SK-N-SH treated with all-trans-retinoic acid at 6 μM for 48 hours (cell line): ENCODE measurements around the gene RGPD4.

Experiments used
- ATAC-seq: fragments of 200-7000 bp; cut with Tn5 transposase; 3 replicates; pipeline ENCODE4 v1.9.1; 2020; ENCODE audit warnings: mild to moderate bottlenecking, moderate library complexity
- ARNTL ChIP-seq: fragments of 450-650 bp; formaldehyde crosslinking; IDR thresholded peaks from 2 replicates; pipeline ENCODE4 v1.5.0; 2020; ENCODE audit warnings: low read depth, mild to moderate bottlenecking, moderate library complexity, borderline replicate concordance
- BACH2 ChIP-seq: fragments of 250-450 bp; sonication (Bioruptor Pico); IDR thresholded peaks from 2 replicates; pipeline ENCODE4 v1.9.0; 2021; ENCODE audit warnings: mild to moderate bottlenecking, borderline replicate concordance
- CSDC2 ChIP-seq: fragments of 250-450 bp; sonication (Bioruptor Pico); IDR thresholded peaks from 2 replicates; pipeline ENCODE4 v1.5.0; 2020; ENCODE audit warnings: mild to moderate bottlenecking, moderate library complexity
- GLIS3 ChIP-seq: fragments of 250-450 bp; sonication (Bioruptor Pico); IDR thresholded peaks from 2 replicates; pipeline ENCODE4 v1.5.0; 2020; ENCODE audit warnings: mild to moderate bottlenecking, moderate library complexity
- ISL1 ChIP-seq: fragments of 250-450 bp; sonication (Bioruptor Pico); IDR thresholded peaks from 2 replicates; pipeline ENCODE4 v2.1.2; 2022; ENCODE audit warnings: mild to moderate bottlenecking, moderate library complexity
- OSR1 ChIP-seq: fragments of 250-450 bp; sonication (Bioruptor Pico); IDR thresholded peaks from 2 replicates; pipeline ENCODE4 v1.8.0; 2022; ENCODE audit warnings: moderate library complexity, mild to moderate bottlenecking, inconsistent platforms
- RARB ChIP-seq: fragments of 250-450 bp; sonication (Bioruptor Pico); IDR thresholded peaks from 2 replicates; pipeline ENCODE4 v1.8.0; 2021; ENCODE audit warnings: mild to moderate bottlenecking, moderate library complexity
- SNAI2 ChIP-seq: fragments of 250-450 bp; sonication (Bioruptor Pico); IDR thresholded peaks from 2 replicates; pipeline ENCODE4 v1.5.0; 2020; ENCODE audit warnings: mild to moderate bottlenecking, moderate library complexity
- TCF4 ChIP-seq: fragments of 250-450 bp; sonication (Bioruptor Pico); IDR thresholded peaks from 2 replicates; pipeline ENCODE4 v1.8.0; 2021; ENCODE audit warnings: mild to moderate bottlenecking, moderate library complexity, borderline replicate concordance
- TOX ChIP-seq: fragments of 250-450 bp; sonication (Bioruptor Pico); IDR thresholded peaks from 2 replicates; pipeline ENCODE4 v1.8.0; 2021; ENCODE audit warnings: mild to moderate bottlenecking, moderate library complexity, borderline replicate concordance
- ZC3H10 ChIP-seq: fragments of 250-450 bp; sonication (Bioruptor Pico); IDR thresholded peaks from 2 replicates; pipeline ENCODE4 v1.5.1; 2021; ENCODE audit warnings: mild to moderate bottlenecking, moderate library complexity
- ZFP3 ChIP-seq: fragments of 250-450 bp; sonication (Bioruptor Pico); IDR thresholded peaks from 2 replicates; pipeline ENCODE4 v1.5.0; 2020; ENCODE audit warnings: mild to moderate bottlenecking, moderate library complexity
- ZNF565 ChIP-seq: fragments of 450-650 bp; formaldehyde crosslinking; conservative IDR thresholded peaks from 2 replicates; pipeline ENCODE4 v1.5.0; 2020; ENCODE audit warnings: low read depth, mild to moderate bottlenecking, moderate library complexity
- ZNF70 ChIP-seq: fragments of 450-650 bp; formaldehyde crosslinking; IDR thresholded peaks from 2 replicates; pipeline ENCODE4 v1.5.0; 2020; ENCODE audit warnings: mild to moderate bottlenecking, moderate library complexity
- ZNF8 ChIP-seq: fragments of 450-650 bp; formaldehyde crosslinking; IDR thresholded peaks from 2 replicates; pipeline ENCODE4 v1.5.0; 2020; ENCODE audit warnings: mild to moderate bottlenecking, moderate library complexity
- TF ChIP-seq, protein P1 (sequence below): fragments of 250-450 bp; sonication (Bioruptor Pico); IDR thresholded peaks from 2 replicates; pipeline ENCODE4 v1.8.0; 2021; ENCODE audit warnings: low read depth, mild to moderate bottlenecking, moderate library complexity, borderline replicate concordance
- TF ChIP-seq, protein P2 (sequence below): fragments of 250-450 bp; sonication (Bioruptor Pico); IDR thresholded peaks from 2 replicates; pipeline ENCODE4 v1.5.1; 2020; ENCODE audit warnings: low read depth, mild to moderate bottlenecking, moderate library complexity
- TF ChIP-seq, protein P3 (sequence below): fragments of 250-450 bp; sonication (Bioruptor Pico); IDR thresholded peaks from 2 replicates; pipeline ENCODE4 v1.5.0; 2020; ENCODE audit warnings: mild to moderate bottlenecking, moderate library complexity
- TF ChIP-seq, protein P4 (sequence below): fragments of 250-450 bp; sonication (Bioruptor Pico); IDR thresholded peaks from 2 replicates; pipeline ENCODE4 v1.5.1; 2021; ENCODE audit warnings: mild to moderate bottlenecking, moderate library complexity

RGPD4 gene

DNA sequence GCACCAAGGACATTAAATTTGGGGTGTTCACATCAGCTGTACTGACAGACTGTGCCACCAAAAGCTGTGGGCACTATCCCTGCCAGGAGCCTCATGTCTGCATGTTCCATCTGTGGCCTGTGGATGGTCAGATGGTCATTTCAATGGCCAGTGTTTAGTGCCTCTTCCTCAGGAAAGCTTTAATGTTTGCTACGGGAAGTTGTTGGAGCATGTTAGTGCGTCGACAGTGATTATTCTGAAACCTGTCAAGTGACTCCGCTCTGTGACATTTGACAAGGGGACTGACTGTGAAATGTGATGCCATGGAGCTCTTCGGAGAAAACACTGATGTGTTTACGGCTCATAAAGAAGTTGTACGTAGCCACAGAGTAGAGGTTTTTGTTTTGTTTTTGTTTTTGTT lies 18.7 kb upstream of the RGPD4 start:
- no peak for ATAC-seq
- no peak for TF ChIP-seq ZNF70
- no peak for TF ChIP-seq ARNTL (CRISPR knock-in tag)
- no peak for TF ChIP-seq ISL1
- no peak for TF ChIP-seq ZC3H10
- TF ChIP-seq, protein P1, sequence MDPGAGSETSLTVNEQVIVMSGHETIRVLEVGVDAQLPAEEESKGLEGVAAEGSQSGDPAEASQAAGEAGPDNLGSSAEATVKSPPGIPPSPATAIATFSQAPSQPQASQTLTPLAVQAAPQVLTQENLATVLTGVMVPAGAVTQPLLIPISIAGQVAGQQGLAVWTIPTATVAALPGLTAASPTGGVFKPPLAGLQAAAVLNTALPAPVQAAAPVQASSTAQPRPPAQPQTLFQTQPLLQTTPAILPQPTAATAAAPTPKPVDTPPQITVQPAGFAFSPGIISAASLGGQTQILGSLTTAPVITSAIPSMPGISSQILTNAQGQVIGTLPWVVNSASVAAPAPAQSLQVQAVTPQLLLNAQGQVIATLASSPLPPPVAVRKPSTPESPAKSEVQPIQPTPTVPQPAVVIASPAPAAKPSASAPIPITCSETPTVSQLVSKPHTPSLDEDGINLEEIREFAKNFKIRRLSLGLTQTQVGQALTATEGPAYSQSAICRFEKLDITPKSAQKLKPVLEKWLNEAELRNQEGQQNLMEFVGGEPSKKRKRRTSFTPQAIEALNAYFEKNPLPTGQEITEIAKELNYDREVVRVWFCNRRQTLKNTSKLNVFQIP (CRISPR knock-in tag), result no peak
- no peak for TF ChIP-seq GLIS3 (CRISPR knock-in tag)
- TF ChIP-seq TCF4 (CRISPR knock-in tag), result no peak
- TF ChIP-seq ZNF8 (CRISPR knock-in tag), result no peak
- TF ChIP-seq CSDC2, result no peak
- TF ChIP-seq BACH2 (CRISPR knock-in tag), result no peak
- no peak for TF ChIP-seq TOX
- TF ChIP-seq ZNF565 (CRISPR knock-in tag), result no peak
- TF ChIP-seq RARB (CRISPR knock-in tag), result no peak
- TF ChIP-seq OSR1, result no peak
- TF ChIP-seq ZFP3, result no peak
- no peak for TF ChIP-seq SNAI2 (CRISPR knock-in tag)
- TF ChIP-seq, protein P2, sequence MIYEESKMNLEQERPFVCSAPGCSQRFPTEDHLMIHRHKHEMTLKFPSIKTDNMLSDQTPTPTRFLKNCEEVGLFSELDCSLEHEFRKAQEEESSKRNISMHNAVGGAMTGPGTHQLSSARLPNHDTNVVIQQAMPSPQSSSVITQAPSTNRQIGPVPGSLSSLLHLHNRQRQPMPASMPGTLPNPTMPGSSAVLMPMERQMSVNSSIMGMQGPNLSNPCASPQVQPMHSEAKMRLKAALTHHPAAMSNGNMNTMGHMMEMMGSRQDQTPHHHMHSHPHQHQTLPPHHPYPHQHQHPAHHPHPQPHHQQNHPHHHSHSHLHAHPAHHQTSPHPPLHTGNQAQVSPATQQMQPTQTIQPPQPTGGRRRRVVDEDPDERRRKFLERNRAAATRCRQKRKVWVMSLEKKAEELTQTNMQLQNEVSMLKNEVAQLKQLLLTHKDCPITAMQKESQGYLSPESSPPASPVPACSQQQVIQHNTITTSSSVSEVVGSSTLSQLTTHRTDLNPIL (CRISPR knock-in tag), result no peak
- TF ChIP-seq, protein P3, sequence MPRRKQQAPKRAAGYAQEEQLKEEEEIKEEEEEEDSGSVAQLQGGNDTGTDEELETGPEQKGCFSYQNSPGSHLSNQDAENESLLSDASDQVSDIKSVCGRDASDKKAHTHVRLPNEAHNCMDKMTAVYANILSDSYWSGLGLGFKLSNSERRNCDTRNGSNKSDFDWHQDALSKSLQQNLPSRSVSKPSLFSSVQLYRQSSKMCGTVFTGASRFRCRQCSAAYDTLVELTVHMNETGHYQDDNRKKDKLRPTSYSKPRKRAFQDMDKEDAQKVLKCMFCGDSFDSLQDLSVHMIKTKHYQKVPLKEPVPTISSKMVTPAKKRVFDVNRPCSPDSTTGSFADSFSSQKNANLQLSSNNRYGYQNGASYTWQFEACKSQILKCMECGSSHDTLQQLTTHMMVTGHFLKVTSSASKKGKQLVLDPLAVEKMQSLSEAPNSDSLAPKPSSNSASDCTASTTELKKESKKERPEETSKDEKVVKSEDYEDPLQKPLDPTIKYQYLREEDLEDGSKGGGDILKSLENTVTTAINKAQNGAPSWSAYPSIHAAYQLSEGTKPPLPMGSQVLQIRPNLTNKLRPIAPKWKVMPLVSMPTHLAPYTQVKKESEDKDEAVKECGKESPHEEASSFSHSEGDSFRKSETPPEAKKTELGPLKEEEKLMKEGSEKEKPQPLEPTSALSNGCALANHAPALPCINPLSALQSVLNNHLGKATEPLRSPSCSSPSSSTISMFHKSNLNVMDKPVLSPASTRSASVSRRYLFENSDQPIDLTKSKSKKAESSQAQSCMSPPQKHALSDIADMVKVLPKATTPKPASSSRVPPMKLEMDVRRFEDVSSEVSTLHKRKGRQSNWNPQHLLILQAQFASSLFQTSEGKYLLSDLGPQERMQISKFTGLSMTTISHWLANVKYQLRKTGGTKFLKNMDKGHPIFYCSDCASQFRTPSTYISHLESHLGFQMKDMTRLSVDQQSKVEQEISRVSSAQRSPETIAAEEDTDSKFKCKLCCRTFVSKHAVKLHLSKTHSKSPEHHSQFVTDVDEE, result no peak
- TF ChIP-seq, protein P4, sequence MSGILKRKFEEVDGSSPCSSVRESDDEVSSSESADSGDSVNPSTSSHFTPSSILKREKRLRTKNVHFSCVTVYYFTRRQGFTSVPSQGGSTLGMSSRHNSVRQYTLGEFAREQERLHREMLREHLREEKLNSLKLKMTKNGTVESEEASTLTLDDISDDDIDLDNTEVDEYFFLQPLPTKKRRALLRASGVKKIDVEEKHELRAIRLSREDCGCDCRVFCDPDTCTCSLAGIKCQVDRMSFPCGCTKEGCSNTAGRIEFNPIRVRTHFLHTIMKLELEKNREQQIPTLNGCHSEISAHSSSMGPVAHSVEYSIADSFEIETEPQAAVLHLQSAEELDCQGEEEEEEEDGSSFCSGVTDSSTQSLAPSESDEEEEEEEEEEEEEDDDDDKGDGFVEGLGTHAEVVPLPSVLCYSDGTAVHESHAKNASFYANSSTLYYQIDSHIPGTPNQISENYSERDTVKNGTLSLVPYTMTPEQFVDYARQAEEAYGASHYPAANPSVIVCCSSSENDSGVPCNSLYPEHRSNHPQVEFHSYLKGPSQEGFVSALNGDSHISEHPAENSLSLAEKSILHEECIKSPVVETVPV (CRISPR knock-in tag), result no peak

DNA sequence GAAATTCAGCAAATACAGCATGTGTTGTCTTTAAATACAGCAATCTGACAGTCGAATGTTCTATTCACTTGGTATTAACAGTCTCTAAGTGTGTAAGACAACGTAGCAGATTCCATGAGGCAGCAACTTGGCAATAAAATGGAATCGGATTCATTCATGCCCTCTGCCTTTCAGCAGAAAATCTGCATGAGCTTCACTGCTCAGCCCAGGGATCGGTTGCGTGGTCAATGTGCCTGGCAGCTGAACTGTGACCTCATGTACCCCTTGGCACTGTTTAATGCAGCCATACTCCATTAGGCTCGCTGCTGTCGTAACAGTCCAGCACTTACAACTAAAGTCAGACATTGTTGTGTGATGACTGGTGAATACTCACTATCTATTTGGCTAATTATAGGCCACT lies 17.7 kb upstream of the RGPD4 start:
- ATAC-seq, result no peak
- TF ChIP-seq SNAI2 (CRISPR knock-in tag) (no peak), ZNF70 (no peak), OSR1 (no peak)
- TF ChIP-seq, protein P4 (CRISPR knock-in tag), result no peak
- TF ChIP-seq, all 23 proteins: peak for 0

DNA sequence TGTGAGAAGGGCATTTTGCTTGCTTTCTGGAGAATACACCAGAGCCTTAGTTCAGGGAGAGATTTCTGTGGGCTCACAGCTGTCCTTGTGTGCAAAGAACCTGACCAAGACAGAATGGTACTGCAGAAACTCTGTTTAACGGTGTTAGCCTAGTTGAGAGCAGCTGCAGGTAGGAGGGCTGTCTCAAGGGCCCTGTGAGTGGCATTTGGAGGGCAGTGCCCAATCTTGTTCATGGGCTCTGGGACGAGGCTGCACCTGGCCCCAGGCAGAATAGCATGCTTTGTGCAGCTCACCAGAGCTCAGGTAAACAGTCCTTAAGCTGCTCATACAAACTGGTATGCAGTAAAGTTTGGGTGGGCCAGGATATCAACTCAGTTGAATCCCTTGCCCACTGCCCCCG lies 16.9 kb upstream of the RGPD4 start:
- ATAC-seq, result no peak
- TF ChIP-seq TOX (no peak), SNAI2 (CRISPR knock-in tag) (no peak), ZNF8 (CRISPR knock-in tag) (no peak), ZNF70 (no peak), OSR1 (no peak)
- TF ChIP-seq, protein P1 (CRISPR knock-in tag), result no peak
- TF ChIP-seq, protein P2 (CRISPR knock-in tag), result no peak
